ENCODE results near the gene ABCF3. TPM values are rescaled to one million over a fixed set of nuclear protein-coding genes. Genes with fewer than 3 reads are reported as not detected.
A peak's percentile ranks its signal among the peaks of the same experiment; 100 is the strongest.

The ABCF3 gene
- total RNA-seq, 1 experiment from 2014 or later: 79.4 TPM

DNA sequence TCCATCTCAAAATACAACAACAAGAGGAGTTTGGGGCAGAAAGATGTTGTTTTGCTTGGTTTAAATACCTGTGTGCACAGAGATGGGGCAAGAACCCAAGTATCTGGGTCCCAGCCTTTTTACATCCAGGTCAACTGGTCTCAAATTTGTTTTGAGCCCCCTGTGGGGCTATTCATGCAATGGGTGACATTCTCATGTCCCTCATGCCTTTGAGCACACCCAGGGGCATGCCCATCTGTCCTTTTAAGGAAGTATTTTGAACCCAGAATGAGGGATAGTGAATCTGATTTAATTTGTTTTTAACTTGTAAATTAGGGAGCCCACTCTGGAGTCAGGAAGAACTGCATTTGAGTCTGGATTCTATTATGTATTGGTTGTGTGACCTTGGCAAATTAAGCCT is 14.8 kb downstream of the ABCF3 start:
- DNase-seq: no peak
- no peaks in the 10 kb centered on the region for H3K9me3 ChIP-seq
- peaks cover 2% of the 10 kb centered on the region; the same call in 1 of the 2 replicates for H3K36me3 ChIP-seq
- no peaks in the 10 kb centered on the region for H3K27me3 ChIP-seq
- no peak overlapping the region for H3K4me3 ChIP-seq

DNA sequence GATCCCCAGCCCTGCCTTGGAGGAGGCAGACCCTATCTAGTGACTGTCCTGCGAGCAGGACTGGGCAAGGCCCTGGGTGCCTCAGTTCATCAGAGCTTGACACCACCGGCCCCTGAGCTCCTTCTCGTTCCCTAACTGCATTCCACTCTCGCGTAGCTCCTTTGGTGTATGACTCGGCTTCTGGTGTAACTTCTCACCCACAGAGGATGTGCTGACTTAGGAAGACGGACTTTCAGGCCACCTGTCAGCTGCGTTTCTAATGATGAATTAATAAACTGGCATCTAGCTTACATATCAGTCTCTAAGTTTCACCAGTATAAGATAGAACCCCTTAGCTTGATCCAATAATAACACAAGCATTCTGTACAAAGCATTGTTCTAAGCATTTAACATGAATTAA is 17.5 kb downstream of the ABCF3 start:
- Histone ChIP-seq H3K9me3 (no peaks in the 10 kb centered on the region), H3K4me3 (no peak overlapping the region), H3K36me3 (no peaks in the 10 kb centered on the region), H3K27me3 (peaks cover 7% of the 10 kb centered on the region; the same call in 1 of the 2 replicates)
- no peak for DNase-seq

DNA sequence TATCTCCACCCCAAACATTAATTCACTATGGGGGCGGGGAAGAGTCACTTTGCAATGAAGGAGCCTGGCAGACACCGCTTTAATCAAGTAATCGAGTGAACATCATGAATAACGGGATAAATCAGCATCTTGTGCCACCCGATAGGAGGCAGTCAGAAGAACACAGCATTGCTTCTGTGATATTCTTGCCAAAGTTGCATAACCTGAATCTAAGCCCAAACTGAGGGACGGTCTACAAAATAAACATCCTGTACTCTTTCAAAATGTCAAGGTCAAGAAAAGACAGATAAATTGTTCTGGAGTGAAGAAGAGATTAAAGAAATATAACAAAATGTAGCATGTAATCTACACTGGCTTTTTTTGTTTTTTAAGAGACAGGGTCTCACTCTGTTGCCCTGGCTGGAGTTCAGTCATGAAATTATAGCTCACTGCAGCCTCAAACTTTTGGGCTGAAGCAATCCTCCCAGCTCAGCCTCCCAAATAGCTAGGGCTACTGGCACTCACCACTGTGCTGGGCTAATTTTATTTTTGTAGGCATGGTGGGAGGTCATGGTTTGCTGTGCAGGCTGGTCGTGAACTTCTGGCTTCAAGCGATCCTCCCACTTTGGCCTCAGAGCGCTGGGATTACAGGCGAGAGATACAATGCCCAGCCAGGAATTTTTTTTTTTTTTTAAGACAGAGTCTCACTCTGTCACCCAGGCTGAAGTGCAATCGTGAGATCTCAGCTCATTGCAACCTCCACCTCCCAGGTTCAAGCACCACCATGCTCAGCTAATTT is 23.3 kb downstream of the ABCF3 start:
- Histone ChIP-seq H3K9me3 (no peaks in the 10 kb centered on the region), H3K27me3 (peaks cover 7% of the 10 kb centered on the region; the same call in 1 of the 2 replicates), H3K4me3 (no peak overlapping the region), H3K36me3 (no peaks in the 10 kb centered on the region)
- DNase-seq: no peak

DNA sequence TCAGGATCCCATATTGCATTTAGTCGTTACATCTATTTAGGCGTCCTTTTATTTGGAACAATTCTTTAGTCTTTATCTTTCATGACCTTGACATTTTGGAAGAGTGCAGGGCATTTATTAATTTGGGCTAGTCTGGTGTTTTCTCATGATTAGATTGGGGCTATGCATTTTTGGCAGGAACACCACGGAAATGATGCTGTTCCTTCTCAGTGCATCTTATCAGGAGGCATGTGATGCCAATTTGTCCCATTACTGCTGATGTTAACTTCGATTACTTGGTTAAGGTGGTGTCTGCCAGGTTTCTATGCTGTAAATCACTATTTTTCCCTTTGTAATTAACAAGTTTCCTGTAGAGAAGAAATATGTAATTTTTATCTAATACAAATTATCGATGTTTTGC is 25.3 kb downstream of the ABCF3 start:
- Histone ChIP-seq H3K36me3 (no peaks in the 10 kb centered on the region), H3K27me3 (peaks cover 7% of the 10 kb centered on the region; the same call in 1 of the 2 replicates), H3K9me3 (peaks cover 3% of the 10 kb centered on the region; the same call in 1 of the 2 replicates), H3K4me3 (no peak overlapping the region)
- DNase-seq: no peak

- Histone ChIP-seq H3K9me3 (peaks cover 3% of the 10 kb centered on the region; the same call in 1 of the 2 replicates), H3K36me3 (no peaks in the 10 kb centered on the region), H3K4me3 (no peak overlapping the region), H3K27me3 (peaks cover 5% of the 10 kb centered on the region; the same call in 1 of the 2 replicates)
- DNase-seq: no peak
Observed at GRCh38 chr3:184211718-184212117, 25.7 kb downstream of the ABCF3 start.

DNA sequence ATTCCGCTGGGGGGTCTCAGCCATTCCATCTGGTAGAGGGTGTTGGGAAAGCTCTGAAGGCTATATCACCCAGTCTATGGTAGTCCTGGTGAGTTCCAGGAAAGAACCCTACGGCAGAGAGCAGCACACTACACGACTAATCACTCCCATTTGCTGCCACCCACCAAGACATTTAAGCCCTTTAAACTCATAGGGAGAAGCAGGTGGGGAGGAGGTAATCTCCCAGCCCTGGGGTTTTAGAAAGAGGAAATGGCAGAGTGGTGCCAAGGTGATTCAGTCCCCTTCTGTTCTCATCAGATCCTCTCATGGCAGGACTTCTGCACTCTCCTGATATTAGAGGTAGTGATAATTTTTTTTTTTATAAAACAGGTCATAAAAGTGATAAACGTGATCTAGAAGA is 32.8 kb downstream of the ABCF3 start:
- no peaks in the 10 kb centered on the region for H3K36me3 ChIP-seq
- peaks cover 11% of the 10 kb centered on the region; the same call in 1 of the 2 replicates for H3K27me3 ChIP-seq
- peaks cover 3% of the 10 kb centered on the region; the same call in 1 of the 2 replicates for H3K9me3 ChIP-seq
- no peak for DNase-seq
- no peak overlapping the region for H3K4me3 ChIP-seq

- Histone ChIP-seq H3K4me3 (no peak overlapping the region), H3K36me3 (no peaks in the 10 kb centered on the region), H3K9me3 (no peaks in the 10 kb centered on the region), H3K27me3 (peaks cover 28% of the 10 kb centered on the region)
- DNase-seq: no peak
Observed at GRCh38 chr3:184222521-184222920, 36.5 kb downstream of the ABCF3 start.

- Histone ChIP-seq H3K36me3 (no peaks in the 10 kb centered on the region), H3K27me3 (peaks cover 38% of the 10 kb centered on the region), H3K9me3 (no peaks in the 10 kb centered on the region), H3K4me3 (no peak overlapping the region)
- no peak for DNase-seq
Observed at GRCh38 chr3:184223946-184224345, 37.9 kb downstream of the ABCF3 start.

GRCh38 chr3:184227481-184227935 is 41.5 kb downstream of the ABCF3 start:
- no peak overlapping the region for H3K4me3 ChIP-seq
- H3K36me3 ChIP-seq: no peaks in the 10 kb centered on the region
- H3K9me3 ChIP-seq: no peaks in the 10 kb centered on the region
- DNase-seq: peak; percentile 38
- peaks cover 59% of the 10 kb centered on the region for H3K27me3 ChIP-seq

DNA sequence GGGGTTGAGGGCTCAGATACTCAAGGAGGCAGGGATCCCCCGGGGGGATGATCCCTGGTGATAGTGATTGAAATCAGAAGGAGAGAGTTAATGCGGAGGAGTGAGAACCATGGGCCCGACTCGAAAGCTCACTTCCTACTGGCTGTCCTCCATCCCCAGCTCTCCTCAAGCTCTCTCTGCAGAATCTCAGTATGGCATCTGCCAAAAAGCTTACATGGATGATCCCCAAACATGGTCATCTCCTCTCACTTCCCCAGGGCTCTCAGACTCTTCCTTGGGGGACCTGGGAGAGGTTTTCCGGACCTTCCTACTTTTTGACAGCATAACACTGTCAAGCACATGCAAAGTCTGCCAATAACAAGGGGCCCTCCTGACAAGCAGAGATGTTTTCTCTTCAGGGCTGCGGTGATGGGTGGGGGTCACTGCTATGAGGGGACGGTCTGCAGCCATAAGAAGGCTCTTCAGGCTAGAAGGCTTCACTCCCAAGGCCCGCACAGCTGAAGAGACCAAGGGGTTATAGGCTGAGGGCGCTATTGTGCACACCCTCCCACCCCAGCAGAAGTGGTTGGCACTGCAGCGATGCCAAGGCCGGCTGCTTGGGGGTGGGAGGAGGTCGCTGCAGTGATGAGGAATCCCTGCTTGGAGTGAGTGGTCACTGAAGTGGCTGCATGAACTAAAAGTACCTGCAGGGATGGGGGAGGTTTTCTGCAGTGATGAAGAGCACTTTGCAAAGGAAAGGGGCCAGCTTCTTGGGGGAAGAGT is 42.6 kb downstream of the ABCF3 start:
- H3K4me3 ChIP-seq: no peak overlapping the region
- no peaks in the 10 kb centered on the region for H3K9me3 ChIP-seq
- H3K36me3 ChIP-seq: no peaks in the 10 kb centered on the region
- no peak for DNase-seq
- H3K27me3 ChIP-seq: peaks cover 59% of the 10 kb centered on the region

DNA sequence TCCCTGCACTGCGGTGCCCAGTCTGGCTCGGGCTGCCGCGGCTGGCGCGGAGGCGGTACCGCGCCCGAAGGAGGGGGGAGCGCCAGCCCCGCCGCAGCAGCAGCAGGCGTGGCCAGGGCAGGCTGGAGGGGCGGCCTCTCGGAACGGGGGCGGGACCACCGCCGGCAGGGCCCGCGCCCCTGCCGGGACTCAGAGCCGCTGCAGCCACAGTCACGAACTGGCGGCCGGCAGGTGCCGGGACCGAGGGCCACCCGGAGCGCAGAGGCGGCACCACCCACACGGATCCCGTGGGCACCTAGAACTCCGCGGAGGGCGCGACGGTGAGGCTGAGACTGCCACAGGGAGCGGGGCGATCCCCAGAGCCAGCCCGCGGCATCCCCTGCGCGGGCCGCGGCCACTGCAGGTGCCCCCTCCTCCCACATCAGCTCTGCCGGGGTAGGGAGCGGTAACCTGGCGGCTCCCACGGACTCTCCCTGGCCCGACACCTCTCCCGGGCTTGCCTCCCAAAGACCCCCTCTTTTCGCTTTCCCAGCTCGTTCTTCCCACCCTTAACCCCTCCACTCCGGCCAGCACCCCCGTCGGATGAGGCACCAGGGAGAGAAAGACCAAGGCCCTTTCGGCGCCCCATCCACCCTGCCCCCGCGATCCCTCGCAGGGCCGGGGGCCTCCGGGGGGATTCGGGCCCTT is 43.5 kb downstream of the ABCF3 start, which contains the start of gene VWA5B2:
TSS of gene VWA5B2 (plus strand) at position 192 of the 687 bp plus-strand sequence. CDS start 944 bp downstream, outside the sequence.
- peak; percentile 71 for DNase-seq
- Histone ChIP-seq H3K27me3 (peaks cover 59% of the 10 kb centered on the region), H3K36me3 (no peaks in the 10 kb centered on the region)

DNA sequence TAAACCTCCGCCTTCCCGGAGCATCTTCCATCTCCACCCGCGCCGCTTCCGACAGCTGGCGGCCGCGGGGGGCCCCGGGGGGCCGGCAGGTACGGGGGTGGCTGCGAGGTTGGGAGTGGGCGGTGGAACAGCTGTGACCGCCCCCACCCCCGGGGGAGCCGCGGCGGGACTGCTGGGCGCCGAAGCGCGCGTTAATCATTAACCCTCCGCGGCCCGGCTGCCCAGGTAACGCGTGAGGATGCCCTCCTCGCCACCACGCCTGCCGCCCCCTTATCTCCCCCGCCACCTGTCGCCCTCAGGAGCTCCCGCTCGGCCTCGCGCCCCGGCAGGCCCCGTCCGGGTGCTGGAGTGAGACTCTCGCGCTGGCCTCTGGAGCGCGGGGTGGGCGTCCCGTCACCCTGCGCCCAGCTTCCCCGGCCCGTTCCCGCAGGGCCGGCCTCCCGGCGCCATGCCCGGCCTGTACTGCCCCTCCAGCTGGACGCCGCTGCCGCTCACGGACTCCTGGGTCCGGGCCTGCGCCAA is 44.1 kb downstream of the ABCF3 start:
- Histone ChIP-seq H3K27me3 (peaks cover 55% of the 10 kb centered on the region), H3K9me3 (no peaks in the 10 kb centered on the region), H3K36me3 (no peaks in the 10 kb centered on the region), H3K4me3 (peak overlapping the region; percentile 25; the same call in 1 of the 2 replicates)
- no peak for DNase-seq

More for the DNA sequence above, 43.5 kb downstream of the ABCF3 start, which contains the start of gene VWA5B2:
- Histone ChIP-seq H3K4me3 (peak within 1 kb of the TSS; percentile 25), H3K9me3 (no peaks in the 10 kb centered on the region)

DNA sequence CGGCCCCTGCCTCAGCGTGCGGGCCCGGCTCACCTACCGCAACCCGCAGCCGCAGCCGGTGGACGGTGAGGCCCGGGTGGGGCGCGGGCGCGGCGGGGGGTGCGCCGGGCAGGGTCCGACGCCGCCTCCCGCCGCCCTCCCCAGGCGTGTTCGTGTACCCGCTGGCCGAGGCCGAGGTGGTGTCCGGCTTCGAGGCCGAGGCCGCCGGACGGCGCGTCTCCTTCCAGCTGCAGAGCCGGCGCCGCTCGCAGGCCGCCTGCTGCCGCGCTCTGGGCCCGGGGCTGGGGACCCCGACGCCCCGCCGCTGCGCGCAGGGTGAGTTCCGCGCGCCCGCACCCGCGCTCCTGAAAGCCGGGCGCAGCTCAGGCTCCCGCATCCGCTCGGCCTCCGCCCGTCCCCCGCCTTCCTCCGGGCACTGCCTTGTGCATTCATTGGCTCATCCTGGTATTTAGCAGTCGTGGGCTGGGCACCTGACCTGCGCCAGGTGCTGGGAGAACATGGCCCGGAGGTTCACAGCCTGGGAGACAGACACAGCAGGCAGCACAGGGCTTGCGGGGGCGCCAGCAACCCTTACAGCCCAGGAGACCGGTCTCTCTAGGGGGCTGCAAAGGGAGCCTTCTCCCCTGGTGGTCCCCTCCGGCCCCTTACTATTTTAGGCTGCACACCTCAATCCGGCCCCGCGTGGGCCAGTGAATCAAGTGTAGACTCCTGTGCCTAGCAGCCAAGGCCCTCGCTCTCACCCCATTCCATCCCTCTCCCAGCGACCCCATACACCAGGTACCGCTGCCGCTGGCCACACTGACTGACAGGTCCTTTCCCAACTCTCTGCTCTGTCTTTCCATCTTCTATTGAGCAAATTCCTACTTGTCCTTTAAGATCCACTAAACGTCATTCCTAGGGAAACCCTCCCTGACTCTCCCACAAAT is 44.9 kb downstream of the ABCF3 start:
- DNase-seq: no peak
- Histone ChIP-seq H3K27me3 (peaks cover 52% of the 10 kb centered on the region), H3K9me3 (no peaks in the 10 kb centered on the region), H3K4me3 (no peak overlapping the region), H3K36me3 (no peaks in the 10 kb centered on the region)

DNA sequence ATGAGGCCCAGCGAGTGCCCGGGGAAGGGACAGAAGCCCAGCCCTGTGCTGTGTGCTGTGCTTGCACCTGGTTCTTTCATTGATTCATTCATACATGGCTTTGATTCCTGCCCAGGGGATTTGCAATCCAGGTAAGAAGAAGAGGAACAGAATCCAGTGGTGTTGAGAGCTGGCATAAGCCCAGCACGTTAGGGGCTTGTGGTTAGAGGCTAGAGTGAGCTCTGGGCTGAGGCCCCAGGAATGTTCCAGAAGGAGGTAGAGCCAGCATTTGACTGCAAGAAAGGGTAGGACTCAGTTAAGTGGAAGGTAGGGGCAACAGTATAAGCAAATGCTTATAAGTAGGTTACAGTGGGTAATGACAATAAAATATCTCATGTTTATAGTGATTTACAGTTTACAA is 45.7 kb downstream of the ABCF3 start:
- Histone ChIP-seq H3K36me3 (no peaks in the 10 kb centered on the region), H3K9me3 (no peaks in the 10 kb centered on the region), H3K4me3 (no peak overlapping the region), H3K27me3 (peaks cover 47% of the 10 kb centered on the region)
- DNase-seq: no peak

- H3K36me3 ChIP-seq: no peaks in the 10 kb centered on the region
- no peak for DNase-seq
- H3K9me3 ChIP-seq: no peaks in the 10 kb centered on the region
- H3K4me3 ChIP-seq: no peak overlapping the region
- H3K27me3 ChIP-seq: peaks cover 37% of the 10 kb centered on the region
Observed at GRCh38 chr3:184233127-184233843, 47.3 kb downstream of the ABCF3 start.

Data from MG63 (cell line).